ENCODE measurements around the gene CLSTN2. TPM values are rescaled to one million over a fixed set of nuclear protein-coding genes. Genes with fewer than 3 reads are reported as not detected.

Gene CLSTN2
- total RNA-seq, 1 donor from 2014 or later, result 1.6 TPM

DNA sequence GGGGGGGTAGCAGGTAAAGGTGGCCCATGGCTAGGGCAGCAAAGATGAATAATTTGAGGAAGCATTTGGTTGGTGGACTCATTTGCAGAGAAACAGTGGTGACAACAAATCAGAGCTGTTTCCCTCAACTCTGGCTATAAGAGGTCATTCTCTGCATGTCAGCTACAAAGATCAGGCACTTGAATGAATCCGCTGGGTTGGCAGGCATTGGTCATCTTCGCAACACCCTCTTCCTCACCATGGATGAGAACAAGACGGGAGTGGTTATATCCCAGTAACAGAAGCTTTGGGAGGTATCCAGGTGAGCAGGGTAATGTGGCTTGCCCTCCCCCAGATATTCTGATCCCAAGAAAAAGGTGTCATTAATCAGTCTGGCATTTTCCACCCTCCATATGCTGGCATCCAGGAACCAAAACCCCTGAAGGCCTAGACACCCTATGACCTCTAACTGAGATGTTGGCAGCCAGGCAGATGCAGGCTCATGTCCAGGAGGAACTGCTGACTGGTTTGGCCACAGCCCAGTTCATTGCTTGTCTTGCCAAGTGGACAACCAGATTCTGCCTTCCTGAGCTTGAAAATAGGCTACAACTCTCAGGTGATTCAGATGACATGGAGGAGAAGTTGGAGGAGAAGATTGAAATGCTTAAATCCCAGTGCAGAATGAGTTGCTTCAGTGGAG, 634.0 kb downstream of the CLSTN2 start:
- no peak for DNase-seq (ENCODE audit: extremely low read depth, low read depth, low spot score)

DNA sequence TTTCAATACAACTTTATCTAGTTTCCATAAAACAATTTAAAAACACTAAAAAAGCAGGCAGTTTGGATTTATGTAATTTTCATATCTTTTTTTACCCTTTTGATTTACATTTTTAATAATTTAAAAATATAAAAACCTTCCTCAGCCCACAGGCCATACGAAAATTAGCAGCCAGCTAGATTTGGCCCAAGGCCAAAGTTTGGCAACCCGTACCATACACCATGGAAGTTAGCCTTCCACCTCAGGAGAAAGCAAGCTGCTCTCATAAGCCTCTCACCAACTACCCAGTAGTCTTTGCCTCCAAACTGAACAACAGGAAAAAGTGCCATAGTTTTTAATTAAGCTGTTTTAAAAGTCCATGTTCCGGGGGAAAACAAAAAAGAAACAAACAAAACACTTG, 635.6 kb downstream of the CLSTN2 start:
- DNase-seq (ENCODE audit: extremely low read depth, low read depth, low spot score), result no peak

DNA sequence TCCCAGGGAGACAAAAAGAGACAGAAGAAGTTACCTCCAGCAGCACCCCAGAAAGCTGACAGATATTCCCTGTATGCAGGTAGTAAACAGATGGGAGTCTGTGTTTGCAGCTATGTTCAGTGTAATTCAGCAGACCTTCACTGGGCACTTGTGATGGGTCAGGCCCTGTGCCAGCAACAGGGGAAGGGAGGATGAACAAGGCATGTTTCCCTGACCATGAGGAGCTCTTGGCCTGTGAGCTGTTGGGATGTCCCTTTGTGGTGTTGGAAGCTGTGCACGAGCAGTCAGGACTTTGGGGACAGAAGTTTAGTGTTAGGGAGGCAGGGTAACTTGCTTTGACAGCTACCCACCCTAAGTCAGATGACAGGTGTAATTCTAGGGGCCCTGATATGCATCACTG, 636.9 kb downstream of the CLSTN2 start:
- no peak for DNase-seq (ENCODE audit: extremely low read depth, low read depth, low spot score)

DNA sequence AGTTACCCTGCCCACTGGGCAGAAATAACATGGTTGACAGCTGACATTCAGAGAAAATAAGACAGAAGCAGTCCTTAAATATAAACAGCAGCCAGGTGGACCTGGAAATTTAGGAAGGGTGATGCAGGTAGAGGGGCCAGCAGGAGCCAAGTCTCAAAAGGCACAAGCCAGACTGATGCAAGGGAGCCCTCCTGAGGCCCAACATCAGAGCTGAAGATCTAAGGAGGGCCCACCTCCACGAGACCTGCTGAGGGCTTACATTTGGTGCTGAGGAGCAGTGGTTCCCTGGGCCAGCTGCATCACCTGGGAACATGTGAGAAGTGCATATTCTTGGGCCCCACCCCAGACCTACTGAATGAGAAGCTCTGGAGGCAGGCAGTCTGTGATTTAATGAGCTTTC, 637.3 kb downstream of the CLSTN2 start:
- DNase-seq (ENCODE audit: extremely low read depth, low read depth, low spot score), result no peak

DNA sequence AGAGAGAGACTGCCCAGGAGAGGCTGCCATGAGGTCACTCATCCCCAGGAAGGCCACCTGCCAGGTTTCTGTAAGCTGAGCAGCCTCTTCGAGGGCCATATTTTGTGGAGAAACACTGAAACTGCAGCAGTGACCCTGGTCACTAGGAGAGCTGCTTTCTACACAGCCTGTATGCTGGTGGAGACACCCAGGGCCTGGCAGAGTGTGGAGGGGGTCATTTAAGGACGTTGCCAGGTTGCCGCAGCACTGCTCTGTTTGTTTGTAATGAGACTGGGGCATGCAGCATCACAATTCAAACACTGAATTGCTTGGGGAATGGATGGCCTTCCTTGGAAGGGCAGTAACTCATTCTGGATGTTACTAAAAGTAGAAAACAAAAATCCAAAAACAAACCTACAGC, 638.0 kb downstream of the CLSTN2 start:
- DNase-seq (ENCODE audit: extremely low read depth, low read depth, low spot score), result no peak

DNA sequence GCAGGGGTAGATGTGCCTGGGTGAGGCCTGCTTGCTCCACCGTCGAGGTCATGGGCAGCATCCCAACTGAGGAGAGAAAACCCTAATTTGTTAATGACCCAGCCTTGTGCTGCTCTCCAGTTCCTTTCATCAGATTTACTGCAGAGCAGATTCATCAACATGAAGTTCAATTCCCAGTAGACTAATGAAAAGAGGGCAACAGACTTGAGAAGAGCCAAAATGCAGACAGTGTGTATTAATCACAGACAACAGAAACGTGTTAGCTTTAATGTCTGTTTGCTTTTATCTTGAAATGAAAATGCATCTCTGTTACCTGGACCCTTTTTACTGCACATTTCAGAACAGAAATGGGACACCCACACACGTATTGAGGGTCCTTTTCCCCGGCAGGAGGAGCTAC, 639.4 kb downstream of the CLSTN2 start:
- no peak for DNase-seq (ENCODE audit: extremely low read depth, low read depth, low spot score)

DNA sequence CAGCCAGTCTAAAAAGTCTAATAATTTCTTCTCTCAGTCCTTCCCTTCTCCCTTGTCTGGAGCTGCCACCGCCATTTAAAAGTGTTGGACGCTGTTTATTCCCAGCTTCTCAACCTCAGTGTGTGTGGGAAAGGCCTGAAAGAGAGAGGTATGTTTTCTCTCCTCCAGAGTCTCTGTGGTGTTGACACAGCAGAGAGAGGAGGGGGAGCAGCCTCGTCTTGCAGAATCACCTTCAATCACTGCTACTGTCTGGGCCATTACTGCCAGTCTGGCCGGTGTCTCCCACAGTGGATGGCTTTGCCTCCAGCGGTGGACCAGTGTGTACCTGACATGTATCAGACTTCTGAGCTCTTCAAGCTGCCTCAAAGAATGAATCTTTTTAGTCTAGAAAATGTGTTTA, 641.5 kb downstream of the CLSTN2 start:
- DNase-seq (ENCODE audit: extremely low read depth, low read depth, low spot score), result no peak

DNA sequence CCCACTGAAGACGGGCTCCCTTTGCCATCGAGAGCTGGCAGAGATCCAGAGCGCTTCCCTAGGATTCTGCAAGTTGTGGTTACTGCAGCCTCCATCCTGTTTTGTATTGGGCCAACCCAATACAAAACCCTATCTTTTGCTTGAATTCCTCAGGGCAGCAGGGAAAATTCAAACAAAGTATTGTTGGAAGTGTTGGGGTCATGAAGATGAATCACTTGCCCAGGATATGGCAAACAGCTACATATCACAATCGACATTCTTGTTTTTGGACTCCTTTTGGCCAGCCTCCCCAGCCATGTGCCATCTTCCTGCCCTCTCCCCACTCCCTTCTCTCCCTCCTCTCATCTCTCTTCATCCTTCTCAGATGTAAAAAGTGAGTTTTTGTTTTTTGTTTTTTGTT, 642.9 kb downstream of the CLSTN2 start:
- no peak for DNase-seq (ENCODE audit: extremely low read depth, low read depth, low spot score)

DNA sequence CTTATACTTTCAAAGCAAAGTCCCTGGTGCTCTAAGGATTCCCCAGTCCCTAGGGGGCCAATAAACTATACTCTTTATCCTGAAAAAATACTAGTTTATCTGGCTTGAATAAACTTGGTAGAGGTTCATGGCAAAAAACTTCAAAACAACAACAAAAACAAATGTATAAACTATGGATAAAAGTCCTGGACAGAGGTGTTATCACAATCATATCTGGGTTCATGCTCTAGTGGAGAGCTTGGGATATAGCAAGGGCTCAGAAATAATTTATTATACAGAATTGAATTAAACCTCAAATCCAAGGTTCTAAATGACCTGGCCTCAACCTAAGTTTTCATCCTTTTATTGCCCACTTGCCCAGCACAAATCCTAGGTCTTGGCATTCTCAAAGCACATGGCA, 644.3 kb downstream of the CLSTN2 start:
- DNase-seq (ENCODE audit: extremely low read depth, low read depth, low spot score), result no peak

DNA sequence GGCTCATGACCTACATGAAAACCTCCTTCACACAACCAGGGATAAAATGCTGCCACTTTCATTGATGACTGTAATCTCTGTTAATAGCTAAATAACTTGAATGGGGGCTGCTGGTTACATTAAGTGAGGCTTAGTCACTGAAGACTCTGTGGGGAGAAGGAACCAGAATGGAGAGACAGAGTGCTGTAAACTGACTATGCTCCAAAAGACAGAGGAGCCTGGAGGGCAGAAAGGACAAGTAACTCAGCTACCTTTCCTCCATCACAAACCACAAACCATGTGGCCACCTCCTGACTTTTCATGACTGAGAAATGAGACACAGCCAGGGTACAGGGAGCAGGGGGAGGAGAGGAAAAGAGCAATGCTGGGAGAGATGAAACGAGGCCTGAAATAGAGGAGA, 645.8 kb downstream of the CLSTN2 start:
- no peak for DNase-seq (ENCODE audit: extremely low read depth, low read depth, low spot score)

DNA sequence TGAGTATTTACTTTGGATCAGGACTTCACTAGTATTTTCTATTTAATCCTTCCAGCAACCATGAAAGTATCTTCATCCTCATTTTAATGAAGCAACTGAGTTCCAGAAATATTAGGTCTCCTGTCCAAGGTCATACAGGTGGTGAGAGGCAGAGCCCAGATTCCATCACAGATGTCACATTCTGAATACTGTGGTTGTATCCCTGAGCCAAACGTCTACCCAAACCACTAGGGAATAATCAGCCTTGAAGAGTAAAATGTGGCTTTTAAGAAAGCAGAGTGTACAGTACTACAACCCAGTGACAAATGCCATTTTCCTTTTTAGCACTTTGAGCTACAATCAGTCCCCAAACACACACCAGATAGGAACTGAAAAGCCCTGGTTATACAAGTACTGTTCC, 649.6 kb downstream of the CLSTN2 start:
- no peak for DNase-seq (ENCODE audit: extremely low read depth, low read depth, low spot score)

DNA sequence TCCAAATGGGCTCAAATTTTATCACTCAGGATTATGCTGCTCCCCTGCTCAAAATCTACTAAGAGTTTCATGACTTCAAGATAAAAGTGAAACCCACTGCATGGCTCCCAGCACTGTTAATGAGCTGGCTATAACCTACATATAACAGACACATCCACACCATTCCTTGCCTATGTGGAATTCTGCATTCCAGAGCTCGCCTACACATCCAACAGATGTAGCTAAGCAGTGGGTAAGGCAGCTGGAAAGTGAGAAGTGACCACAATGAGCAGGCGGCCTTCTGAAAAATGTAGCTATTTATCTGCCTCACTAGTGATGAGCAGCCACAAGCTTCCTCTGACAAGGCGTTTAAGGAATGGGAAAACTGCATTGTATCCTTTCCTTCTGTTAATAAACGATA, 650.8 kb downstream of the CLSTN2 start:
- no peak for DNase-seq (ENCODE audit: extremely low read depth, low read depth, low spot score)

DNA sequence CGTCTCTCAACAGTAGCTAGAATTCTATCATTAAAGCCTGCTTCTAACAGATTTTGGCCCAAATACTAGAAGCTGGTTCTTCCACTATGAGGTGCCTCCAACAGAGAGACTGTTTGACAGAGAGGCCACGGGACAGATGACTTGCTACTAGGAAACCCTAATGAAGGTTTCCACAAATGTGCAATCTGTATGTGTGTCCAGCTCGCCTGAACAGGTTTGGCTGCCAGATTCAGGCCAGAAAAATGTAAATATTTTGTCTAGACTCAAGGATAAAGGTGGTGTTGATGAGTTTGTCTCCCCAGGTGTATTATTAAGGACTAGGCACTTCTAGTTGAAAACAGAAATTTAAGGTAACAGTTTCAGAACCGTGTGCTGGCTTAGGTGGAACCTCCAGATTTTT, 651.3 kb downstream of the CLSTN2 start:
- no peak for DNase-seq (ENCODE audit: extremely low read depth, low read depth, low spot score)

DNA sequence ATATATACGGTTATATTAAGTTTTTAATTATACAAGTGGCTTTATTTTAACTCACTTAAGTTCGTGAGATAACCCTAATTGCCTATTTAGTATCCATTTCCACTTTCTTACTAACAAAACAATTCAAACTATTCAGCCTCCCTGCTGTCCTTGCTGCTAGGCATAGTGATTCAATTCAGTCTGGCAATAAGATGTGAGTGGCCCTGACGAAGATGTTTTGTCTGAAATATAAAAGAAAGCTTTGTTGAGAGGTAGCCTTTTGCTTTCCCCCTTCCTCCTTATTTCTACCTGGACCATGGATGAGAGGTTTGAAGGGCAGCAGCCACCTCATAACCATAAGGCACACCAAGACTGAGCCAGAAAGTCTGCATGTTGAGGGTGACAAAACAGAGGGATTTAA, 653.6 kb downstream of the CLSTN2 start:
- no peak for DNase-seq (ENCODE audit: extremely low read depth, low read depth, low spot score)

DNA sequence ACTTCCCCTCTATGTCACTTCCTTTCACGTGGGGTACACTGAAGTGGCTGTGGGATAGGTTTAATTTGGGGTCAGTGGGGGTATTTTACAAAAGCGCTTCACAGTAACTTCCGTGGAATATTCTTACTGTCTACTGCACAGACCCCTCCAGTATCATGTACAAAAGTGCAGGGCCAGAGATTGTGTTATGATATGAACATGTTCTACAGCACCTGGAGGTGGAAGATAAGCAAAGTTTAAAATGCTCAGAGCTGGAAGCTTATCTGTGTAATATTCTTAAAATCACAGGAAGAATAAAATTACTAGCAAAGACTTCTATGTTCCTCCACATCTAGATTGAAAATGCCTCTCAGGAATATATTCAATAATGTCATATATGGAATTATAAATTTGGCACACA, 658.8 kb downstream of the CLSTN2 start:
- DNase-seq (ENCODE audit: extremely low read depth, low read depth, low spot score), result no peak

DNA sequence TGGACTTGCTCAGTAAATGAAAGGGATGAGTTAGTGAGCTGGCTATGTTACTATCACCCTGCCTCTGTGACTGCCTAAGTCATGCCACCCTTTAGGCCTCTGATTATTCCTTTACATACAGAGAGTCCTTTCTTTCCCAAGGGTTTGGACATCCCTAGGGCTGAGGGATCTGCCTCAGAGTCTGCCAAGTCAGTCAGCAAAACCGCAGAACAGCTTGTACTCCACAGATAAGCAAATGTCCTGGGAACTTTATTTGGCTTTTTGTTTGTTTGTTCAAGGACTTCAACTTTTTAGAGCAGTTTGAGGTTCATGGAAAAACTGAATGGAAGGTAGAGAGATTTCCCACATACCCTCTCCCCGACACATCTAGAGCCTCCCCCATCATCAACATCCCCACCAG, 660.3 kb downstream of the CLSTN2 start:
- no peak for DNase-seq (ENCODE audit: extremely low read depth, low read depth, low spot score)

DNA sequence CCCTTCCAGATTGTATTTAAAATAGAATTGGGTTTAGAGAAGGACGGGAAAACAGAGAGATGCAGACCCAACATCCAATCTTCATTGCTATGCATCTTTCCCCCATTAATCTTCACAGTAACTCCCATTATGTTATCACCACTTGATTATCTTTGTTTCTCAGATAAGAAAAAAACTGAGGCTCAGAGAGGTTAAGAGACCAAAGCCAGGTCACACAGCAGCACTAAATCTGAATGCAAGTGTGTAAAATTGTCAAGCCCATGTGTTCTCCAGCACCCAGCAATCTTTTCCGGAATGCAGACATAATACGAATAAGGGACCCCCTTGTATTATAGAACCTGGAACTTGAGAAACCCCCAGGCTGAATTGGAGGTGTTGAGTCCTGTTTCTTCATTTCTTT, 662.4 kb downstream of the CLSTN2 start:
- DNase-seq (ENCODE audit: extremely low read depth, low read depth, low spot score), result no peak

DNA sequence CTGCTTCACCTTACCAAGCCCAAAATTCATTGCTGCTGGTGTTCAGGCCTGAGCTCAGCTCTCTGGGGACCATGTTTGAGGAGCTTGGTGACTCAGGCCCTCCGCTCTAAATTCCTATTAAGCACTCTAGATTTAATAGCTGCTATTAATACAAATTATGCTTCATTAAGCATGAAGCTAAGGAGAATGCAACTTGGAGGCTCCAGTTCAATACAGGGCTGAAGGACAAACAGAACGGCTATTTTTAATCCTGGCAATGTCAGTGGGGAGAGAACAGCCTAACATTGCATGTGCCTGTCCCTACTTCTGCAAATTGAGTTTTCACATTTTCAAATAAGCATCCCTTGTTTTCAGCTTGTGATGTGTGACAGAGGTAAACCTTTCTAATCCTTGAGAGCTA, 662.8 kb downstream of the CLSTN2 start:
- DNase-seq (ENCODE audit: extremely low read depth, low read depth, low spot score), result no peak

DNA sequence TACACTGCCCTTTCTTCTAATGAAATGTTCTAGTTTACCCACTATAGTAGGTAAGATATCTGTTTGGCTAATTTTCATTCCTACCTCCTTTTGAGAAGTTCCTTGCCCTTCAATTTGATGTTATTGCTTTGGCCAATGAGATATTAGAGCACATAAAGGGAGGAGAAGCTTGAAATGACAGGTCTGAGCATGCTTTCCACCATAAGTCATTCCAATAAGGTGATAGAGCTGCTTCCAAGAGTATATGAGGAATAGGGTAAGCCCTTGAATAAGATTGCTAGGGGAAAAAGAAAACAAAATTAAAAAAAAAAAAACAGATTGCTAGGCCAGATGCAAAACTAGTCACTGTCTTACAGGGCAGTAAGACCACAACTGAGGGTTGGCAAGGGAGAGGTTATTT, 664.0 kb downstream of the CLSTN2 start:
- no peak for DNase-seq (ENCODE audit: extremely low read depth, low read depth, low spot score)

DNA sequence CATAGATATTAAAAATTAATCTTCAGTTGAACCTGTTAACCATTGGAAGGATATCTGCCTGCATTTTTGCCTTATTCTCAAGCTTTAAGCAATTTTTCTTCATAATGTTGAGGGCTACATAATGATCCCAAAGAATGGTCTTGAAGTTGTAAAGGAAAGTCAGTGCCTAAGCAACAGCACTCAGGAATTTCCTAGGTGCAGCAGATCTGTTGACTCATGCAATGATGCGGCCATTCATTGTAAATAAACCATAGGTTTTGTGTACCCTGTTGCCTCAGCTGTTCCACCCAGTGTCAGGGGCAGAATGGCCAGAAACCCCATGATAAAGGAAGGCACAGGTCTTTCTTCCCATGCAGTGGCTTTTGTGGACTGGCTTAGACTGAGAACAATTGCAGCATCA, 664.5 kb downstream of the CLSTN2 start:
- no peak for DNase-seq (ENCODE audit: extremely low read depth, low read depth, low spot score)

DNA sequence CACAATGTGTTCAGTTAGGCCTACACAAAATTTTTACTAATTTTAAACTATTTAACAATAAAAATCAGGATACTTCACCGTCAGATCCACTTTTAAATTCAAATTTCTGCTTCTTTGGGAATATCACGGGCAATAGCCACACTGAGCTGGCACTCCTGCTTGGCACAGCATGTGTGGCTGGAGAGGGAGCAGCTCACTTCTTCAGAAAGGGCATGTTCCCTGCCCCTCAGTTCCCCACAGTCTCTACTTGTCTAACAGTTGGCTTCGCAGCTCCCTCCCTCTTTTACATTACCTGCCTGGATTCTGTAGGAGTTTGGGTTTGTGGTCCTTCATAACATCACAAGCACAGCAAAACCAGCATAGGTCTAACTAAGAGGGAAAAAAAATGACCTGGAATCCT, 666.9 kb downstream of the CLSTN2 start:
- DNase-seq (ENCODE audit: extremely low read depth, low read depth, low spot score), result no peak

DNA sequence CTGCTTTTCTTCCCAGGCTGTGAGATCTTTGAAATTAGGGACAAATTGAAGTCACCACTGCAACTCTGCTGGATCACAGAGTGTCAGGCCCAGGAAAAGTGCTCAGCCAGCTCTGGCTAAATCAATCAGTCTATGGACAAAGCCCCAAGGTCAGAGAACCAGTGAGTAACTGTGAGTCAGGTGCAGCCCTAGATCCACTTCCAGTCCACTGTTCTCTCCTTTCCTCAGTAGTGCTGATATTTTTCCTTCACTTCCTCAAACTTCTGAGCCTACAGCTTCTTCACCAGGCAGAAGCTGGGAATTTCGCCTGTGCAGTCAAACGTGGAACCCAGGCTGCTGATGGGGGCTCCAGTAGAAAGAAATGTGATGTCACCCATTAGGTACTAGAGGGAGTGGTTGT, 667.8 kb downstream of the CLSTN2 start:
- no peak for DNase-seq (ENCODE audit: extremely low read depth, low read depth, low spot score)

DNA sequence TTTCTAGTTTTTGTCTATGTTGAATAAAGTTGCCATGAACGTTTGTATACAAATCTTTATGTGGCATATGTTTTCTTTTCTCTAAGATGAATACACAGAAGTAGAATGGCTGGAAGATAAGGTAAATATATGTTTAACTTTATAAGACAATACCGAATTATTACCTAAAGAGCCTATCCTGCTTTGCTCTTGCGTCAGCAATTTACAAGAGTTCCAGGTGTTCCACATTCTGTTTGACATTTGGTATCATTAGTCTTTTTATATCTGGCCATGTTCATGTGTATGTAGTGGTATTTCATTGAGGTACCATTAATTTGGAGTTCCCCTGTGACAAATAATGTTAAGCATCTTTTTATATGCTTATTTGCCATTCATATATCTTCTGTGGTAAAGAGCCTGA, 668.8 kb downstream of the CLSTN2 start:
- DNase-seq (ENCODE audit: extremely low read depth, low read depth, low spot score), result no peak
